Measurements from ENCODE around the gene ALOXE3.
A peak's percentile ranks its signal among the peaks of the same experiment; 100 is the strongest.

The ALOXE3 gene

GRCh38 chr17:8156246-8156992 is 38.1 kb upstream of the ALOXE3 start:
- TF ChIP-seq TAF1 (IDR thresholded peaks at IDR 0.05; ENCODE audit: borderline replicate concordance, insufficient read depth, low read length) (no peak), REST (IDR thresholded peaks at IDR 0.05; ENCODE audit: insufficient read depth in 1 of 2, low read depth in 2 of 2, low read length in 2 of 2) (no peak; a peak in 1 of 4 replicates), SIN3A (IDR thresholded peaks at IDR 0.05; ENCODE audit: borderline replicate concordance, insufficient read depth, low read length) (peak; percentile 90), FOXP2 (optimal IDR thresholded peaks at IDR 0.05; ENCODE audit: borderline replicate concordance, extremely low read depth, extremely low read length, insufficient read depth) (no peak), POLR2AphosphoS5 (IDR thresholded peaks at IDR 0.05; ENCODE audit: low read depth, low read length) (no peak; the same call in 1 of the 2 replicates)

GRCh38 chr17:8155996-8156245 is 37.6 kb upstream of the ALOXE3 start:
- TF ChIP-seq REST (IDR thresholded peaks at IDR 0.05; ENCODE audit: insufficient read depth in 1 of 2, low read depth in 2 of 2, low read length in 2 of 2), result no peak
- TF ChIP-seq FOXP2 (optimal IDR thresholded peaks at IDR 0.05; ENCODE audit: borderline replicate concordance, extremely low read depth, extremely low read length, insufficient read depth), result no peak
- TF ChIP-seq POLR2AphosphoS5 (IDR thresholded peaks at IDR 0.05; ENCODE audit: low read depth, low read length), result no peak
- TF ChIP-seq TAF1 (IDR thresholded peaks at IDR 0.05; ENCODE audit: borderline replicate concordance, insufficient read depth, low read length), result no peak
- TF ChIP-seq SIN3A (IDR thresholded peaks at IDR 0.05; ENCODE audit: borderline replicate concordance, insufficient read depth, low read length), result no peak

GRCh38 chr17:8155231-8155995 is 37.1 kb upstream of the ALOXE3 start:
- no peak for TF ChIP-seq POLR2AphosphoS5 (IDR thresholded peaks at IDR 0.05; ENCODE audit: low read depth, low read length)
- no peak for TF ChIP-seq TAF1 (IDR thresholded peaks at IDR 0.05; ENCODE audit: borderline replicate concordance, insufficient read depth, low read length)
- TF ChIP-seq SIN3A (IDR thresholded peaks at IDR 0.05; ENCODE audit: borderline replicate concordance, insufficient read depth, low read length), result no peak
- TF ChIP-seq FOXP2 (optimal IDR thresholded peaks at IDR 0.05; ENCODE audit: borderline replicate concordance, extremely low read depth, extremely low read length, insufficient read depth), result no peak
- no peak for TF ChIP-seq REST (IDR thresholded peaks at IDR 0.05; ENCODE audit: insufficient read depth in 1 of 2, low read depth in 2 of 2, low read length in 2 of 2)

- TF ChIP-seq TAF1 (IDR thresholded peaks at IDR 0.05; ENCODE audit: borderline replicate concordance, insufficient read depth, low read length) (no peak), POLR2AphosphoS5 (IDR thresholded peaks at IDR 0.05; ENCODE audit: low read depth, low read length) (no peak), FOXP2 (optimal IDR thresholded peaks at IDR 0.05; ENCODE audit: borderline replicate concordance, extremely low read depth, extremely low read length, insufficient read depth) (no peak), SIN3A (IDR thresholded peaks at IDR 0.05; ENCODE audit: borderline replicate concordance, insufficient read depth, low read length) (no peak), REST (IDR thresholded peaks at IDR 0.05; ENCODE audit: insufficient read depth in 1 of 2, low read depth in 2 of 2, low read length in 2 of 2) (no peak)
Observed at GRCh38 chr17:8154608-8155155, 36.4 kb upstream of the ALOXE3 start.

Data from PFSK-1 (cell line).